Liver (tissue), 9 donors: ENCODE data around the gene KHNYN. TPM values are rescaled to one million over a fixed set of nuclear protein-coding genes. Genes with fewer than 3 reads are reported as not detected.

Source experiments
- DNase-seq: peaks from one replicate; pipeline ENCODE4 v3.0.0-alpha.2; 2017; ENCODE audit warnings: low spot score
- H3K27ac ChIP-seq, 2 donors: one replicate each; pipeline ENCODE4 v1.7.0; 2013; ENCODE audit warnings: inconsistent platforms in 2 of 2, low read length in 2 of 2, control low read depth in 1 of 2, low read depth in 1 of 2, mild to moderate bottlenecking in 1 of 2
- H3K27me3 ChIP-seq, 4 donors: one replicate each; pipeline versions ENCODE4 v1.6.1 to v1.7.0; 2013; ENCODE audit warnings: low read length in 3 of 4, inconsistent platforms in 1 of 4, mild to moderate bottlenecking in 1 of 4, moderate library complexity in 1 of 4; ENCODE audit not compliant: control insufficient read depth in 4 of 4, insufficient read depth in 4 of 4
- H3K36me3 ChIP-seq, 4 donors: one replicate each; pipeline versions ENCODE4 v1.6.1 to v1.7.0; 2013; ENCODE audit warnings: low read length in 3 of 4, mild to moderate bottlenecking in 3 of 4, low read depth in 1 of 4, moderate library complexity in 1 of 4; ENCODE audit not compliant: control insufficient read depth in 4 of 4, insufficient read depth in 3 of 4
- H3K4me1 ChIP-seq, 4 donors: one replicate each; pipeline versions ENCODE4 v1.6.1 to v1.7.0; 2013; ENCODE audit warnings: low read length in 3 of 4, mild to moderate bottlenecking in 3 of 4, moderate library complexity in 1 of 4; ENCODE audit not compliant: control insufficient read depth in 4 of 4, insufficient read depth in 4 of 4
- H3K4me3 ChIP-seq, 3 donors: one replicate each; pipeline versions ENCODE4 v1.6.1 to v1.7.0; 2013; ENCODE audit warnings: low read length in 3 of 3, control low read depth in 1 of 3, low read depth in 1 of 3, mild to moderate bottlenecking in 1 of 3
- H3K9ac ChIP-seq, 2 donors: one replicate each; pipeline ENCODE4 v1.7.0; 2013; ENCODE audit warnings: low read length in 2 of 2, mild to moderate bottlenecking in 2 of 2, moderate library complexity in 2 of 2, control low read depth in 1 of 2, low read depth in 1 of 2
- H3K9me3 ChIP-seq, 4 donors: one replicate each; pipeline versions ENCODE4 v1.6.1 to v1.7.0; 2013; ENCODE audit warnings: low read length in 3 of 4; ENCODE audit not compliant: control insufficient read depth in 4 of 4
- CTCF ChIP-seq: fragments of 150-350 bp; IDR thresholded peaks from 2 replicates; pipeline ENCODE4 v1.5.1; 2017; ENCODE audit warnings: improper control_type of control experiment, low read depth, low read length; ENCODE audit not compliant: missing input control
- EGR1 ChIP-seq, 2 donors: IDR thresholded peaks; 2 replicates each; pipeline ENCODE4 v1.6.1; 2016 to 2018; ENCODE audit warnings: antibody characterized with exemption in 2 of 2, low read depth in 2 of 2
- FOXA2 ChIP-seq: IDR thresholded peaks from 2 replicates; pipeline ENCODE4 v1.6.1; 2016; ENCODE audit warnings: antibody characterized with exemption
- GABPA ChIP-seq, 2 donors: IDR thresholded peaks in 1 of 2; conservative IDR thresholded peaks in 1 of 2; 2 replicates each; pipeline ENCODE4 v1.6.1; 2016; ENCODE audit warnings: antibody characterized with exemption in 2 of 2, mild to moderate bottlenecking in 1 of 2, moderate library complexity in 1 of 2
- HNF4G ChIP-seq: IDR thresholded peaks from 2 replicates; pipeline ENCODE4 v1.6.1; 2016; ENCODE audit warnings: antibody characterized with exemption
- JUND ChIP-seq, 2 donors: IDR thresholded peaks; 2 replicates each; pipeline ENCODE4 v1.6.1; 2016; ENCODE audit warnings: antibody characterized with exemption in 2 of 2
- RAD21 ChIP-seq, 2 donors: IDR thresholded peaks; 2 replicates each; pipeline ENCODE4 v1.6.1; 2016; ENCODE audit warnings: antibody characterized with exemption in 2 of 2, mild to moderate bottlenecking in 2 of 2
- REST ChIP-seq: IDR thresholded peaks from 2 replicates; pipeline ENCODE4 v1.6.1; 2016; ENCODE audit warnings: antibody characterized with exemption, mild to moderate bottlenecking
- RXRA ChIP-seq, 2 donors: IDR thresholded peaks; 2 replicates each; pipeline ENCODE4 v1.6.1; 2017 to 2018; ENCODE audit warnings: antibody characterized with exemption in 2 of 2, mild to moderate bottlenecking in 1 of 2
- YY1 ChIP-seq: IDR thresholded peaks from 2 replicates; pipeline ENCODE4 v1.6.1; 2016; ENCODE audit warnings: antibody characterized with exemption, mild to moderate bottlenecking
- ZBTB33 ChIP-seq: IDR thresholded peaks from 2 replicates; pipeline ENCODE4 v1.6.1; 2016; ENCODE audit warnings: antibody characterized with exemption
- WGBS: extraction: QIAGEN DNeasy Blood & Tissue Kit; methylation state at CpG from one replicate; pipeline ENCODE4 v1.1.7; 2013; 5-methylcytosine and 5-hydroxymethylcytosine counted together
- polyA plus RNA-seq, 2 donors: library from polyadenylated mRNA; stranded (reverse) in 1 of 2; unstranded in 1 of 2; fragments of 200-250 nt in 1 of 2; fragments of >200 nt in 1 of 2; fragmentation: Nextera tagmentation in 1 of 2; extraction: Ambion mirVana in 1 of 2; gene quantifications; one replicate each; pipeline versions ENCODE4 v1.2.1 to v1.2.3, GENCODE V29; 2013 to 2015
- total RNA-seq, 2 donors: library from RNA; depleted of rRNA; stranded (reverse); fragments of >200 nt; gene quantifications; one replicate each; pipeline ENCODE4 v1.2.3, GENCODE V29; 2014
- donor health status: healthy.
- donor health status: healthy.
- donor health status: healthy.
- donor health status: healthy.
- donor health status: healthy.

KHNYN gene
- total and polyA plus RNA-seq, 4 donors = 3.0 to 40.3 (median 24.6) TPM

GRCh38 chr14:24414077-24414476 lies 15.7 kb upstream of the KHNYN start:
- no peak for DNase-seq
- Histone ChIP-seq H3K4me1 (peaks cover 0 to 14% (median 7%) of the 10 kb centered on the region in 4 donors), H3K9ac (no peak overlapping the region), H3K9me3 (no peaks in the 10 kb centered on the region), H3K4me3 (no peak overlapping the region), H3K27ac (no peak overlapping the region), H3K36me3 (peaks cover 0 to 9% (median 3%) of the 10 kb centered on the region in 4 donors), H3K27me3 (no peaks in the 10 kb centered on the region)
- no peak for TF ChIP-seq YY1
- TF ChIP-seq JUND (IDR thresholded peaks at IDR 0.05) = no peak
- TF ChIP-seq RXRA (IDR thresholded peaks at IDR 0.05) = no peak
- no peak for TF ChIP-seq HNF4G
- TF ChIP-seq RAD21 (IDR thresholded peaks at IDR 0.05) = no peak
- no peak for TF ChIP-seq EGR1 (IDR thresholded peaks at IDR 0.05; ENCODE audit: low read depth in 2 of 2)
- no peak for TF ChIP-seq CTCF
- no peak for TF ChIP-seq ZBTB33
- TF ChIP-seq FOXA2 = no peak
- 96% methylated on average over 1 of the region's 1 CpG for WGBS

GRCh38 chr14:24414732-24415420 lies 14.9 kb upstream of the KHNYN start:
- Histone ChIP-seq H3K27me3 (no peaks in the 10 kb centered on the region), H3K36me3 (peaks cover 0 to 9% (median 3%) of the 10 kb centered on the region in 4 donors), H3K27ac (no peak overlapping the region), H3K4me3 (no peak overlapping the region), H3K4me1 (peaks cover 0 to 16% (median 7%) of the 10 kb centered on the region in 4 donors), H3K9me3 (no peaks in the 10 kb centered on the region), H3K9ac (no peak overlapping the region)
- TF ChIP-seq REST (no peak), GABPA (IDR thresholded peaks at IDR 0.05 in 1 of 2, conservative IDR thresholded peaks at IDR 0.05 in 1 of 2) (no peak)
- no peak for DNase-seq
- WGBS = 91% methylated on average over 15 of the region's 15 CpGs
